PC-9 (cell line): Measurements from ENCODE around the gene MAP3K7CL. TPM values are rescaled to one million over a fixed set of nuclear protein-coding genes. Genes with fewer than 3 reads are reported as not detected.
A peak's percentile ranks its signal among the peaks of the same experiment; 100 is the strongest.

Source experiments
- BruUV-seq: library from RNA; stranded (reverse); fragments of 400-500 nt; replicated peaks from 2 replicates; lab custom pipeline; 2021; lab: Mats Ljungman, UMichigan
- CTCF ChIA-PET: fragments of 300-600 bp; sonication (Branson Sonifier 250); formaldehyde crosslinking; loops from one replicate; lab custom pipeline; 2022; ENCODE audit warnings: antibody characterized with exemption; lab: Charles Lee
- POLR2A ChIA-PET: fragments of 300-600 bp; sonication (Branson Sonifier 250); formaldehyde crosslinking; loops from one replicate; lab custom pipeline; 2022; ENCODE audit warnings: antibody characterized with exemption; ENCODE audit not compliant: unreplicated experiment; lab: Charles Lee
- DNase-seq, 2 experiments: peaks; one replicate each; pipeline versions ENCODE4 v3.0.0 to v3.0.0-alpha.2; 2015 to 2022; ENCODE audit warnings: mixed read lengths in 1 of 2
- H2AFZ ChIP-seq: fragments of 200-600 bp; sonication (generic); 2 replicates; pipeline ENCODE4 v1.8.1; 2017; ENCODE audit warnings: antibody characterized with exemption
- H3F3A ChIP-seq: fragments of 200-600 bp; sonication (generic); 2 replicates; pipeline ENCODE4 v1.8.1; 2017; ENCODE audit warnings: antibody characterized with exemption, mild to moderate bottlenecking, low read depth; ENCODE audit not compliant: insufficient read depth
- H3K27ac ChIP-seq: fragments of 200-600 bp; sonication (generic); 2 replicates; pipeline ENCODE4 v1.6.1; 2016; ENCODE audit warnings: mixed run types
- H3K27me3 ChIP-seq: fragments of 200-600 bp; sonication (generic); 2 replicates; pipeline ENCODE4 v1.6.1; 2016; ENCODE audit warnings: low read depth, mixed run types; ENCODE audit not compliant: insufficient read depth
- H3K36me3 ChIP-seq: fragments of 200-600 bp; sonication (generic); 2 replicates; pipeline ENCODE4 v1.6.1; 2016; ENCODE audit warnings: low read depth, mixed run types
- H3K4me1 ChIP-seq: fragments of 200-600 bp; sonication (generic); replicated peaks from 2 replicates; pipeline ENCODE4 v1.6.1; 2016; ENCODE audit warnings: mixed run types; ENCODE audit not compliant: insufficient read depth
- H3K4me2 ChIP-seq: fragments of 200-600 bp; sonication (generic); 2 replicates; pipeline ENCODE4 v1.6.1; 2017; ENCODE audit warnings: mixed run types
- H3K4me3 ChIP-seq: fragments of 200-600 bp; sonication (generic); 2 replicates; pipeline ENCODE4 v1.6.1; 2016; ENCODE audit warnings: mixed run types
- H3K79me2 ChIP-seq: fragments of 200-600 bp; sonication (generic); 2 replicates; pipeline ENCODE4 v1.6.1; 2017; ENCODE audit warnings: low read depth, mixed run types
- H3K9me2 ChIP-seq: fragments of 200-600 bp; sonication (generic); 2 replicates; pipeline ENCODE4 v1.8.1; 2017; ENCODE audit warnings: mild to moderate bottlenecking; ENCODE audit not compliant: insufficient read depth
- H3K9me3 ChIP-seq: fragments of 200-600 bp; sonication (generic); 2 replicates; pipeline ENCODE4 v1.8.1; 2016; ENCODE audit warnings: low read depth; ENCODE audit not compliant: insufficient read depth
- H4K20me1 ChIP-seq: fragments of 200-600 bp; sonication (generic); 2 replicates; pipeline ENCODE4 v1.8.1; 2017; ENCODE audit not compliant: insufficient read depth
- EZH2 ChIP-seq: fragments of 200-600 bp; sonication (generic); IDR thresholded peaks from 2 replicates; pipeline ENCODE4 v1.8.0; 2017; ENCODE audit warnings: antibody characterized with exemption, low read depth
- intact Hi-C: fragments of 100-400 bp; cut with micrococcal nuclease; formaldehyde crosslinking; loops from one replicate; pipeline ENCODE4 v1.10.0; 2022; ENCODE audit not compliant: unreplicated experiment
- total RNA-seq: library from RNA; stranded (reverse); gene quantifications from 2 replicates; pipeline ENCODE4 v1.2.3, GENCODE V29; 2021
- TF ChIP-seq, protein P1 (sequence below): fragments of 200-600 bp; sonication (generic); conservative IDR thresholded peaks from 2 replicates; pipeline ENCODE4 v1.6.1; 2017; ENCODE audit warnings: mixed run types, antibody characterized with exemption, mild to moderate bottlenecking, moderate library complexity

The MAP3K7CL gene
- total RNA-seq, 1 experiment from 2014 or later: 0.37 TPM

DNA sequence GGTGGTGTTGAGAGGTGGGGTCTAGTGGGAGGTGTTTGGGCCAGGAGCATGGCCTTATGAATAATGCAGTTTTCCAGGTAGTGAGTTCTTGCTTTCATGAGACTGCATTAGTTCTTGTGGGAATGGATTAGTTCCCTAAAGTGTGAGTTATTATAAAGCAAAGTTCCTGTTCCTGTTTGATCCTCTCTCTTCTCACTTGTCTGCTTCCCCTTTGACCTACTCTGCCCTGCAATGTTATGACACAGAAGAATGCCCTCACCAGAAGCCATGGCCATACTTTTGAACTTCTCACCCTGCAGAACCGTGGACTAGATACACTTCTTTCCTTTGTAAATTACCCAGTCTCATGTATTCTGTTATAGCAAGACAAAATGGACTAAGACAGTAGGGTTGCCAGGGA lies 53.6 kb downstream of the MAP3K7CL start:
- Histone ChIP-seq H3K4me1 (peaks cover 79% of the 10 kb centered on the region), H3K4me3 (no peak overlapping the region), H3K36me3 (no peaks in the 10 kb centered on the region), H3K9me2 (no peaks in the 10 kb centered on the region), H3K9me3 (no peaks in the 10 kb centered on the region; the same call in 1 of the 2 replicates), H4K20me1 (no peaks in the 10 kb centered on the region), H3F3A (peaks cover 42% of the 10 kb centered on the region), H3K79me2 (no peaks in the 10 kb centered on the region), H3K27me3 (no peaks in the 10 kb centered on the region), H2AFZ (no peak overlapping the region), H3K4me2 (peak overlapping the region; percentile 87), H3K27ac (peak overlapping the region; percentile 99)
- no TSS peak for BruUV-seq
- intact Hi-C loops: loop anchor here (5.0 kb wide), 2 partner anchors 33 to 73 kb away; no protein-coding TSS in a partner anchor
- ChIA-PET POLR2A (no interaction called here), CTCF (no interaction called here)
- DNase-seq: no peak
- TF ChIP-seq EZH2: no peak
- TF ChIP-seq, protein P1, sequence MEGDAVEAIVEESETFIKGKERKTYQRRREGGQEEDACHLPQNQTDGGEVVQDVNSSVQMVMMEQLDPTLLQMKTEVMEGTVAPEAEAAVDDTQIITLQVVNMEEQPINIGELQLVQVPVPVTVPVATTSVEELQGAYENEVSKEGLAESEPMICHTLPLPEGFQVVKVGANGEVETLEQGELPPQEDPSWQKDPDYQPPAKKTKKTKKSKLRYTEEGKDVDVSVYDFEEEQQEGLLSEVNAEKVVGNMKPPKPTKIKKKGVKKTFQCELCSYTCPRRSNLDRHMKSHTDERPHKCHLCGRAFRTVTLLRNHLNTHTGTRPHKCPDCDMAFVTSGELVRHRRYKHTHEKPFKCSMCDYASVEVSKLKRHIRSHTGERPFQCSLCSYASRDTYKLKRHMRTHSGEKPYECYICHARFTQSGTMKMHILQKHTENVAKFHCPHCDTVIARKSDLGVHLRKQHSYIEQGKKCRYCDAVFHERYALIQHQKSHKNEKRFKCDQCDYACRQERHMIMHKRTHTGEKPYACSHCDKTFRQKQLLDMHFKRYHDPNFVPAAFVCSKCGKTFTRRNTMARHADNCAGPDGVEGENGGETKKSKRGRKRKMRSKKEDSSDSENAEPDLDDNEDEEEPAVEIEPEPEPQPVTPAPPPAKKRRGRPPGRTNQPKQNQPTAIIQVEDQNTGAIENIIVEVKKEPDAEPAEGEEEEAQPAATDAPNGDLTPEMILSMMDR: no peak

DNA sequence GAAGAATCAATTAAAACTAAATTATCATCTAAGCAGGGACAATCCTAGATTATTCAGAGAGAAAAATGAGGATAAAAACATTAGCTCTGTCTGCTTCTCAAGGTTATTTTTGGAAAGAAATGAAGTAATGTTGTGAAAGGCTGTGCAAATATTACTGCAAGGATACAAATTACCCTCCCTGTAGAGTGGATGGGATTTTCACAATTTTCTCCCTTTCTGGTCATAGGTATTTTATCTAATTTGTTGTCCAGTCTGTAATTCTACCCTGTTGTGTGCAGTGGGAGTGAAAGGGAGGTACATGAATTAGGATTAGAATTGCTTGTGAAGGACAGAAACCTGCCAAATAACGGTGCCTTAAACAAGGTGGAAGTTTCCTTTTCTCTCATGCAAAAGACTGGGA lies 54.7 kb downstream of the MAP3K7CL start:
- POLR2A ChIA-PET: no interaction called here
- Histone ChIP-seq H3K79me2 (no peaks in the 10 kb centered on the region), H3K9me2 (no peaks in the 10 kb centered on the region), H3F3A (peaks cover 42% of the 10 kb centered on the region), H3K27ac (peak overlapping the region; percentile 99; the same call in 1 of the 2 replicates), H3K4me2 (no peak overlapping the region), H2AFZ (no peak overlapping the region), H3K27me3 (no peaks in the 10 kb centered on the region), H3K36me3 (no peaks in the 10 kb centered on the region), H3K9me3 (no peaks in the 10 kb centered on the region; the same call in 1 of the 2 replicates), H3K4me3 (no peak overlapping the region), H3K4me1 (peaks cover 89% of the 10 kb centered on the region), H4K20me1 (no peaks in the 10 kb centered on the region)
- DNase-seq: no peak
- CTCF ChIA-PET: no interaction called here
- BruUV-seq: no TSS peak
- intact Hi-C loops: no loop called here
- TF ChIP-seq, protein P1: no peak
- no peak for TF ChIP-seq EZH2

DNA sequence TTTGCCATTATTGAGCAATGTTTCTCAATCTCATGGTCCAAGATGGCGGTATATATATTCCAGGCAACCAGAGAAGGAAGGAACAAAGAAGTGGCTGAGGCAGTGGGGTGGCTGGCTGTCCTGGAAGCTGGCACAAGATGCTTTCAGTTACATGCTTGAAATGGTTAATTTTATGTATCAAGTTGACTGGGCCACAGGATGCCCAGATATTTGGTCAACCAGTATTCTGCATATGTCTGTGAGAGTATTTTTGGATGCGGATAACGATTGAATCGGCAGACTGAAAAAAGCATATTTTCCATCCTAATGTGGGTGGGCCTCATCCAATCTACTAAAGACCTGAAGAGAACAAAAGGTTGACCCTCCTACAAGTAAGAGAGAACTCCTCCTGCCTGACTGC lies 55.2 kb downstream of the MAP3K7CL start:
- Histone ChIP-seq H2AFZ (no peak overlapping the region), H3K27ac (peak overlapping the region; percentile 82; the same call in 1 of the 2 replicates), H3K4me2 (no peak overlapping the region), H3K27me3 (no peaks in the 10 kb centered on the region), H3K9me3 (no peaks in the 10 kb centered on the region; the same call in 1 of the 2 replicates), H3K79me2 (no peaks in the 10 kb centered on the region), H4K20me1 (no peaks in the 10 kb centered on the region), H3K36me3 (no peaks in the 10 kb centered on the region), H3K9me2 (no peaks in the 10 kb centered on the region), H3K4me3 (no peak overlapping the region), H3K4me1 (peaks cover 92% of the 10 kb centered on the region), H3F3A (peaks cover 47% of the 10 kb centered on the region)
- CTCF ChIA-PET: no interaction called here
- no peak for DNase-seq
- BruUV-seq: no TSS peak
- intact Hi-C loops: no loop called here
- POLR2A ChIA-PET: no interaction called here
- TF ChIP-seq, protein P1: no peak
- TF ChIP-seq EZH2: no peak
